Fibroblast of lung (primary cell): ENCODE measurements around the gene CEBPE.

Source experiments
- EZH2 ChIP-seq: IDR thresholded peaks from 2 replicates; pipeline ENCODE4 v1.5.1; 2012; ENCODE audit warnings: low read length, control low read depth, mild to moderate bottlenecking; ENCODE audit errors: missing control alignments
- TF ChIP-seq, protein P1 (sequence below), 2 donors: IDR thresholded peaks in 1 of 2; conservative IDR thresholded peaks in 1 of 2; 1 replicate in 1 of 2; 2 replicates in 1 of 2; pipeline ENCODE4 v1.5.1; 2011 to 2012; ENCODE audit warnings: low read length in 2 of 2, control low read depth in 1 of 2, inconsistent platforms in 1 of 2, low read depth in 1 of 2, mild to moderate bottlenecking in 1 of 2

DNA sequence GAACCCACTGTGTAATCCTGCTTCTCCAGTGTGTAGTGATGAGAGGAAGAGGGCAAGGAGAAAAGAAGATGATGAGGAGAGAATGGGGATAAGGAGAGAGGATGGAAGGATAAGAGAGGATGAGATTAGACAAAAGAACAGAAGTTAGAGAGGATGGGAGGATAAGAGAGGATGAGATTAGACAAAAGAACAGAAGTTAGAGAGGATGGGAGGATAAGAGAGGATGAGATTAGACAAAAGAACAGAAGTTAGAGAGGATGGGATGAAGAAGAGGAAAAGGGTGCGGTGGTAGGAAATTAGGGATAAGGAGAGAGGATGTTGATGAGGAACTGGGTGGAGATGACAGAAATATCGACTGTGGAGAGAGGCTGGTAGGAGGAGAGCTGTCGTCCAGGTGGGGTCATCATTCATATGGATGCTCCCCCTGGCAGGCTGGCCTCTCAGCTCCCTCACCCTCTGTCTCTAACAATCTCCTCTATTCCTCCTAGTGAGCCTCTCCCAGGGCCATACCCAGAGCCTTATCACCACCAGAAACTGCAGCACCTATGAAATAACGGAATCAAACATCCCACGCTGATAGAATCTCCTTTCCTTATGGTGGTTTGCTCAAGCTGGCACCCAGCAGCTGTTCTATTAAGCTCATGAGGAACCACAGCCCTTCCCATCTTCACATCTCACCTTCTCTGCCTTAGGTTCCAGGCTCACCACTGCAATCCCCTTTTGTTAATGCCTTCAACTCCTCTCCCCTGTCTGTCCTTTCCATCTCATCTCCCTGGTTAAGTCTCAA is 8.3 kb downstream of the CEBPE start:
- no peak for TF ChIP-seq EZH2
- TF ChIP-seq, protein P1, sequence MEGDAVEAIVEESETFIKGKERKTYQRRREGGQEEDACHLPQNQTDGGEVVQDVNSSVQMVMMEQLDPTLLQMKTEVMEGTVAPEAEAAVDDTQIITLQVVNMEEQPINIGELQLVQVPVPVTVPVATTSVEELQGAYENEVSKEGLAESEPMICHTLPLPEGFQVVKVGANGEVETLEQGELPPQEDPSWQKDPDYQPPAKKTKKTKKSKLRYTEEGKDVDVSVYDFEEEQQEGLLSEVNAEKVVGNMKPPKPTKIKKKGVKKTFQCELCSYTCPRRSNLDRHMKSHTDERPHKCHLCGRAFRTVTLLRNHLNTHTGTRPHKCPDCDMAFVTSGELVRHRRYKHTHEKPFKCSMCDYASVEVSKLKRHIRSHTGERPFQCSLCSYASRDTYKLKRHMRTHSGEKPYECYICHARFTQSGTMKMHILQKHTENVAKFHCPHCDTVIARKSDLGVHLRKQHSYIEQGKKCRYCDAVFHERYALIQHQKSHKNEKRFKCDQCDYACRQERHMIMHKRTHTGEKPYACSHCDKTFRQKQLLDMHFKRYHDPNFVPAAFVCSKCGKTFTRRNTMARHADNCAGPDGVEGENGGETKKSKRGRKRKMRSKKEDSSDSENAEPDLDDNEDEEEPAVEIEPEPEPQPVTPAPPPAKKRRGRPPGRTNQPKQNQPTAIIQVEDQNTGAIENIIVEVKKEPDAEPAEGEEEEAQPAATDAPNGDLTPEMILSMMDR (conservative IDR thresholded peaks at IDR 0.05 in 1 of 2, IDR thresholded peaks at IDR 0.05 in 1 of 2; ENCODE audit: low read depth in 1 of 2, low read length in 2 of 2), result no peak
